ENCODE results near the gene LRCH4.

The LRCH4 gene

DNA sequence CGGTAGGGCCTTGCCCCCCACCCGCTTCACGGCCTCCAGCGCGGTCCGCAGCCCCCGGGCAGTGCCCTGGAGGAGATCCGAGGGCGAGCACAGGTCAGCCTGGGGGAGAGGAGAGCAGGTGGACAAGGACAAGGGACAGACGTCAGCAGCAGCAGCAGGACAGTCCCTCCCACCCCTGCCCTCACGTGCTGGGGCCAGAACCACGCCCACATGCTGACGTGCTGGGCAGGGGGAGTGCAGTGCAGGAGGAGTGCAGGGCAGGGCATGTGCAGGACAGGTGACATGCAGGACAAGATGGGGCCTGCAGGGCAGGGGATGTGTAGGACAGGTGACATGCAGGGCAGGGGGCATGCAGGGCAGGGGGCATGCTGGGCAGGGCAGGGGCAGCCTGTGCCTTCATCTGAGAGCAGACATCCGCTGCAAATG lies 10.7 kb downstream of the LRCH4 start:
- FAIRE-seq (no peak), DNase-seq (ENCODE audit: insufficient read length, low spot score) (no peak)
- TF ChIP-seq, protein P1, sequence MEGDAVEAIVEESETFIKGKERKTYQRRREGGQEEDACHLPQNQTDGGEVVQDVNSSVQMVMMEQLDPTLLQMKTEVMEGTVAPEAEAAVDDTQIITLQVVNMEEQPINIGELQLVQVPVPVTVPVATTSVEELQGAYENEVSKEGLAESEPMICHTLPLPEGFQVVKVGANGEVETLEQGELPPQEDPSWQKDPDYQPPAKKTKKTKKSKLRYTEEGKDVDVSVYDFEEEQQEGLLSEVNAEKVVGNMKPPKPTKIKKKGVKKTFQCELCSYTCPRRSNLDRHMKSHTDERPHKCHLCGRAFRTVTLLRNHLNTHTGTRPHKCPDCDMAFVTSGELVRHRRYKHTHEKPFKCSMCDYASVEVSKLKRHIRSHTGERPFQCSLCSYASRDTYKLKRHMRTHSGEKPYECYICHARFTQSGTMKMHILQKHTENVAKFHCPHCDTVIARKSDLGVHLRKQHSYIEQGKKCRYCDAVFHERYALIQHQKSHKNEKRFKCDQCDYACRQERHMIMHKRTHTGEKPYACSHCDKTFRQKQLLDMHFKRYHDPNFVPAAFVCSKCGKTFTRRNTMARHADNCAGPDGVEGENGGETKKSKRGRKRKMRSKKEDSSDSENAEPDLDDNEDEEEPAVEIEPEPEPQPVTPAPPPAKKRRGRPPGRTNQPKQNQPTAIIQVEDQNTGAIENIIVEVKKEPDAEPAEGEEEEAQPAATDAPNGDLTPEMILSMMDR (IDR thresholded peaks at IDR 0.05; ENCODE audit: insufficient read depth, missing control alignments) = no peak

DNA sequence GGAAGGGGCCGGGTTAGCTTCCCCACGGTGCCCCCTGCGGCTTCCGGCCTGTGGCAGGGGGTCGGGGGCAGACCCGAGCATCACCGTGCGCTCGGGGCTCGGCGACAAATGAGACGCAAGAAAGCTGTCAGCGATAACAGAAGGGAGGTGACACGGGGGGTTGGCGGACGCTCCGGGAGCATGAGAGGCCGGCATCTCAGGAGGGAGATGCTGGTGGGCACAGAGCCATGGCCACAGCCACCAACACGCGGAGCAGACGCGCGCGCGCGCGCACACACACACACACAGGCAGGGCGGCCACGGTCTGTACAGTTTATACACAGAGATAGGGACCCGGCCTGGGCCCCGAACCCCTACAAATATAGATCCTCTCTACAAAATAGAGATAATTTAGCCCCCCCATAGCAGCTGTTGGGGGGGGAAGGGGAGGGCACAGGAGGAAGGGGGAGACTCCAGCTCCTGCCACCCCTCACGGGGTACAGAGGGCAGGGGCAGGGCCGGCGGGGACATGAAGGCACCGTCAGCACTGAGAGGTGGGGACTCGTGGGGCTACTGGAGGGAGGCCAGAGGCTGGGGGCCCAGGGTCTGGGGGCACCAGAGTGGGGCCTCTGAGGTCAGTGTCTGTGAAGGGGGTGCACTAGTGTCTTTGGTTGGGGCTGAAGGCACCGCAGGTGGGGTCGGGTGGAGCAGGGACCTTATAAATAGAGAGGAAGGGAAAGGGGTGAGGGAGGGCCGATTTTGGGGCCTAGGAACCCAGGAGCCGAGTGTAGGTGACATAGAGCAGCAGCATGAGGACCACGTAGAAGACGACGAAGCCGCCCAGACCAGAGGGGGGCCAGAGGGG lies 11.3 kb downstream of the LRCH4 start:
- TF ChIP-seq, protein P1 (IDR thresholded peaks at IDR 0.05; ENCODE audit: insufficient read depth, missing control alignments) = no peak
- no peak for FAIRE-seq
- DNase-seq (ENCODE audit: insufficient read length, low spot score) = no peak

DNA sequence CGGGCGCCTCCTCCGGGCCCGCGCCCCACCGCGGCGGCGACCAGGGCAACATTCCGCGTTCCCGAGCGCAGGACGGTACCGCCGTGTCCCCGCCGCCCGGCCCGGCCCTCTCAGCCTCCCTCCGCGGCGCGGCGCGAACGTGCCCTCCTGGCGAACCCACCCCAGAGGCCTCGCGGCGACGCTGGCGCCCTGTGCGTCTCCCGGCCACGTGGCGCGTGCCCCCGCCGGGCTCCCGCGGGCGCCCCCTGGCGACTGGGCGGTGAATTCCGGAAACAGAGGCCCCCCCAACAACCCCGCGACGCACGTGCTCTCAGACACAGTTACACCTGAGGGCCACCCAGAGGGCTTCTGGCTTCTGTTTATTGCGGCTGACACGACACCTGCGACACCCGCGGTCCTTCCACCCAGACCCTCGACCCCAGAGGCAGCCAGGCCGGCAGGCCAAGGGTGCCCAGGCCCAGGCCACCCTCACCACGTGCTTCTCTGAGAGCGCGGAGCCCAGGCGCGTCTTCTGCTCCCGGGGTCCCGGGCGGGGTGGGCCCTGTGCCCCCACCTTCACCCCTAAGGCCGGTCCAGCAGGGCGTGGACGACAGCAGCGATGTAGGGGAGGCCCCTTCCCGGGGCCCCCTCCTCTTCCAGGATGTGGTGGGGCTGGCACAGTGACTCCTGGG lies 12.1 kb downstream of the LRCH4 start, which contains the start of gene SAP25:
SAP25 (minus strand) TSS at position 210 of the 671 bp plus-strand sequence; CDS start at position 52, 158 bp downstream.
- TF ChIP-seq, protein P1 (IDR thresholded peaks at IDR 0.05; ENCODE audit: insufficient read depth, missing control alignments) = no peak
- no peak for DNase-seq (ENCODE audit: insufficient read length, low spot score)
- no peak for FAIRE-seq

DNA sequence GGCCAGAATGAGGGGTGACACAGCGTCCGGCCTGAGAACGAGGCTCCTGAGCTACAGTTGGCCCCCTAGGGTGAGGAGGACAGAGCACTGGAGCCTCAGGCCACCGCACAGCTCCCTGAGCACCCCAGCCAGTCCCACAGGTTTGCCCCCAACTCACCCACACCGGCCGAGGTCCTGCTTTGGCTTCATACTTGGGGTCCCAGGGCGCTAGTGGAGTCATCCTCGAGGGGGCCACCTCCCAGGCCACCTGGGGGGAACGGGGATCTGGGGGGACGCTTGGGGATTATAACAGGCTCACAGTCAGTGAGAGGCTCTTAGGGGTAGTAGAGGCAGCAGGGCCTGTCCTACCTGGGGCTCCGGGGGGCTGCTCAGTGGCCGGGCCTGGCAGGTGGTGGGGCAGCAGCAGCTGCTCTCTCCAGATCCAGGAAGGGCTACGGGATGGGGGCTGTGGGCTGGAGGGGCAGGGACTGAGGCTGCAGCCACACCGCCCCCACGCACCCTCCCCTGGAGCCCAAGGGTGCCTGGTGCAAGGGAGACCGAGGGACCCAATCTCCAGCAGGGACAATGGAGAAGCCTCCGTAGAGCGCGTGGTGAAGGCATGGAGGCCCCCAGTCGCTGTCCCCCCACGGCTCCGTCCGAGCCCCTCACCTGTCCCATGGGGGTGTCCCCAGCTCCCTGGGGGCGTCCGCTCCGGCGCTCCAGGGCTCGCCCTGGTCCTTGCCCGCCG lies 12.8 kb downstream of the LRCH4 start:
- TF ChIP-seq, protein P1 (IDR thresholded peaks at IDR 0.05; ENCODE audit: insufficient read depth, missing control alignments) = no peak
- no peak for DNase-seq (ENCODE audit: insufficient read length, low spot score)
- FAIRE-seq = no peak

DNA sequence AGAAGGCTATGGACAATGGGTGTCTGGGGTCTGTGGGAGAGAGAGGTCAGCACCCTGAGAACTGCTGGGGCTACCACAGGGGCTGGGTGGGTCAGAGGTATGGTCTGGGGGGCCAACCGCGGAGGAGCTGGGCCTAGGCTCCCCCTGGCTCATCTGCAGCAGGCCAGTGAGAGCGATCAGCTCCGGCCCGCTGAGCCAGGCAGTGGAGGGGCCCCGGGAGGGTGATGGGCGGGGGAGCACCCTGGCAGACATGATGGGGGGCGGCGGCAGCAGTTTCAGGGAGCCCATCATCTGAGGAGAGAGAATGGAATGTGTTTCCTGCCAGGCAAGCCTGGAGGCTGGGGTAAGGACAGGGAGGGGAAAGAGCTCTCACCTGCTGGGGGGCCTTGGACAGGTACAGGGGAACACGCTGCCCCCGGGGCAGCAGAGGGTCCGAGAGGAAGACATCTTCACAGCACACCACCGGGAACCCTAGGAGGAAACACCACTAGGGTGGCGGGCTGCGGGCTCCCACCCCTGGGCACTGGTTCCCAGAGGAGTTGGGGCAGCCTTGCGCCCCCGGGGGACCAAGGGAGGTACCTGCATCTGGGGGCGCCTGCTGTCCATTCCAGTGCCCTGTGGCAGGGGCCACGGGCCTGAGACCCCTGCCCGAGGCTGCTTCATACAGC lies 13.5 kb downstream of the LRCH4 start:
- TF ChIP-seq, protein P1 (IDR thresholded peaks at IDR 0.05; ENCODE audit: insufficient read depth, missing control alignments) = no peak
- DNase-seq (ENCODE audit: insufficient read length, low spot score) (no peak), FAIRE-seq (no peak)

DNA sequence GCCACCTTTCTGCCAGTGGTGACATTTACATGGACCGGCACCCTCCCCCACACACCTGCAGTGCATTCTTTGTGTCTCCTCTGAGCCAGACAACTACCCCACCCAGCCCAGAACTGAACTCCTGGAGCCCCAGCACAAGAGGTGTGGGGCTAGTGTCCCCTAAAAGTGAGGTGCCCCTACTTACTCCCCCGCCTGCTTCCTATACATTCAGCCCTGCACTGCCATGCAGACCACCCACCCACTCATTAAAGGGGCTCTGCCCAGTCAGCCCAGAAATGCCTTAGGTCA lies 14.2 kb downstream of the LRCH4 start:
- DNase-seq (ENCODE audit: insufficient read length, low spot score) = no peak
- TF ChIP-seq, protein P1 (IDR thresholded peaks at IDR 0.05; ENCODE audit: insufficient read depth, missing control alignments) = no peak
- FAIRE-seq = no peak

All from D721Med (cell line).